Endodermal cell (in vitro differentiated cells): Measurements from ENCODE around the gene NME7. TPM values are rescaled to one million over a fixed set of nuclear protein-coding genes. Genes with fewer than 3 reads are reported as not detected.
A peak's percentile ranks its signal among the peaks of the same experiment; 100 is the strongest.

Experiments used
- DNase-seq: peaks from one replicate; pipeline ENCODE4 v3.0.0-alpha.2; 2017
- H3K27ac ChIP-seq: 2 replicates; pipeline ENCODE4 v1.5.1; 2013; ENCODE audit warnings: mild to moderate bottlenecking, low read depth, low read length, moderate library complexity
- H3K27me3 ChIP-seq: 2 replicates; pipeline ENCODE4 v1.6.1; 2013; ENCODE audit warnings: mild to moderate bottlenecking, low read length, moderate library complexity; ENCODE audit not compliant: insufficient read depth, control insufficient read depth, poor library complexity, severe bottlenecking
- H3K36me3 ChIP-seq: 2 replicates; pipeline ENCODE4 v1.7.0; 2013; ENCODE audit warnings: mild to moderate bottlenecking, low read length, moderate library complexity; ENCODE audit not compliant: control insufficient read depth, insufficient read depth
- H3K4me1 ChIP-seq: one replicate; pipeline ENCODE4 v1.7.0; 2013; ENCODE audit warnings: low read length; ENCODE audit not compliant: control insufficient read depth, insufficient read depth
- H3K4me3 ChIP-seq: 2 replicates; pipeline ENCODE4 v1.5.1; 2013; ENCODE audit warnings: mild to moderate bottlenecking, low read length, moderate library complexity
- H3K9ac ChIP-seq: 2 replicates; pipeline ENCODE4 v1.6.1; 2013; ENCODE audit warnings: mild to moderate bottlenecking, low read length, moderate library complexity; ENCODE audit not compliant: poor library complexity, severe bottlenecking; ENCODE audit errors: extremely low read depth
- H3K9me3 ChIP-seq: 2 replicates; pipeline ENCODE4 v1.6.1; 2013; ENCODE audit warnings: mild to moderate bottlenecking, low read length, moderate library complexity; ENCODE audit not compliant: control insufficient read depth
- H3K27ac Mint-ChIP-seq: 2 replicates; pipeline ENCODE4 v1.8.0; 2020; ENCODE audit warnings: mixed read lengths
- H3K27me3 Mint-ChIP-seq: 2 replicates; pipeline ENCODE4 v1.8.0; 2021; ENCODE audit warnings: mild to moderate bottlenecking, mixed read lengths; ENCODE audit not compliant: insufficient read depth
- H3K36me3 Mint-ChIP-seq: 2 replicates; pipeline ENCODE4 v1.8.0; 2020; ENCODE audit warnings: low read depth, mixed read lengths
- H3K4me1 Mint-ChIP-seq: 2 replicates; pipeline ENCODE4 v1.8.0; 2020; ENCODE audit warnings: mixed read lengths
- H3K4me3 Mint-ChIP-seq: 2 replicates; pipeline ENCODE4 v1.8.0; 2020; ENCODE audit warnings: mild to moderate bottlenecking, moderate library complexity, mixed read lengths
- H3K9me3 Mint-ChIP-seq: 2 replicates; pipeline ENCODE4 v1.8.0; 2020; ENCODE audit warnings: mild to moderate bottlenecking, mixed read lengths
- WGBS, 2 experiments: methylation state at CpG; one replicate each; pipeline versions ENCODE4 v1.1.5 to v1.1.7; 2013; ENCODE audit warnings: missing lambda C conversion rate in 2 of 2, mixed read lengths in 1 of 2; ENCODE audit not compliant: insufficient coverage in 1 of 2, insufficient read length in 1 of 2; 5-methylcytosine and 5-hydroxymethylcytosine counted together
- total RNA-seq, 2 donors: library from RNA; stranded (reverse); fragmentation: NEBNext Ultra II Directional in 1 of 2; extraction: Animal tissue kit (Norgen Biotek cat#: 25700) in 1 of 2; gene quantifications; 2 replicates in 1 of 2; 3 replicates in 1 of 2; pipeline ENCODE4 v1.2.1, GENCODE V29; 2021
- TF ChIP-seq, protein P1 (sequence below): fragments of 200-600 bp; sonication (generic); conservative IDR thresholded peaks from 2 replicates; pipeline ENCODE4 v1.5.0; 2021; ENCODE audit warnings: antibody characterized with exemption, mild to moderate bottlenecking

The NME7 gene
- total RNA-seq, 2 donors from 2014 or later, result 28.1 to 32.3 TPM

DNA sequence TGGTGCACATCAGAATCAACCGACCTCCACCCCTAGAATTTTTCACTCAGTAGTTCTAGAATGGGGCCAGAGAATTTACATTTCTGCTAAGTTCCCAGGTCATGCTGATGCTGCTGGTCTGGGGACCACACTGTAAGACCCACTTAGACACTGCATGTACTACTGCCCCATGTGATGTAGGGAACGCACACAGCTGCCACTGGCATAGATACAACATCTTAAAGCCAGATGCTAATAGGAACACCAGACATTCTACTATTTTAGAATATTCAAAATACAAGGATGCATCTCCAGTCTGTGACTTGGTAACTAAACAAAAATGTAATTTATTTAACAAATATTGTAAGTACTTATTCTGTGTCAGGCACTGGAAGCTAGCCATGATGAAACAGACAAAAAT is 275.2 kb downstream of the NME7 start:
- no peak overlapping the region for H3K9ac ChIP-seq
- no peak overlapping the region for H3K27ac Mint-ChIP-seq
- no peaks in the 10 kb centered on the region for H3K9me3 ChIP-seq
- no peak overlapping the region for H3K4me3 Mint-ChIP-seq
- 93 to 100% methylated on average over 1 to 2 of the region's 2 CpGs for WGBS, 2 experiments
- peaks cover 24% of the 10 kb centered on the region for H3K4me1 Mint-ChIP-seq
- no peak for DNase-seq
- TF ChIP-seq, protein P1, sequence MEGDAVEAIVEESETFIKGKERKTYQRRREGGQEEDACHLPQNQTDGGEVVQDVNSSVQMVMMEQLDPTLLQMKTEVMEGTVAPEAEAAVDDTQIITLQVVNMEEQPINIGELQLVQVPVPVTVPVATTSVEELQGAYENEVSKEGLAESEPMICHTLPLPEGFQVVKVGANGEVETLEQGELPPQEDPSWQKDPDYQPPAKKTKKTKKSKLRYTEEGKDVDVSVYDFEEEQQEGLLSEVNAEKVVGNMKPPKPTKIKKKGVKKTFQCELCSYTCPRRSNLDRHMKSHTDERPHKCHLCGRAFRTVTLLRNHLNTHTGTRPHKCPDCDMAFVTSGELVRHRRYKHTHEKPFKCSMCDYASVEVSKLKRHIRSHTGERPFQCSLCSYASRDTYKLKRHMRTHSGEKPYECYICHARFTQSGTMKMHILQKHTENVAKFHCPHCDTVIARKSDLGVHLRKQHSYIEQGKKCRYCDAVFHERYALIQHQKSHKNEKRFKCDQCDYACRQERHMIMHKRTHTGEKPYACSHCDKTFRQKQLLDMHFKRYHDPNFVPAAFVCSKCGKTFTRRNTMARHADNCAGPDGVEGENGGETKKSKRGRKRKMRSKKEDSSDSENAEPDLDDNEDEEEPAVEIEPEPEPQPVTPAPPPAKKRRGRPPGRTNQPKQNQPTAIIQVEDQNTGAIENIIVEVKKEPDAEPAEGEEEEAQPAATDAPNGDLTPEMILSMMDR, result no peak
- H3K27me3 Mint-ChIP-seq, result peaks cover 2% of the 10 kb centered on the region
- no peak overlapping the region for H3K4me3 ChIP-seq
- no peaks in the 10 kb centered on the region for H3K27me3 ChIP-seq
- H3K4me1 ChIP-seq, result peaks cover 7% of the 10 kb centered on the region
- no peak overlapping the region for H3K27ac ChIP-seq
- H3K36me3 ChIP-seq, result no peaks in the 10 kb centered on the region
- no peaks in the 10 kb centered on the region for H3K36me3 Mint-ChIP-seq
- H3K9me3 Mint-ChIP-seq, result peaks cover 3% of the 10 kb centered on the region

DNA sequence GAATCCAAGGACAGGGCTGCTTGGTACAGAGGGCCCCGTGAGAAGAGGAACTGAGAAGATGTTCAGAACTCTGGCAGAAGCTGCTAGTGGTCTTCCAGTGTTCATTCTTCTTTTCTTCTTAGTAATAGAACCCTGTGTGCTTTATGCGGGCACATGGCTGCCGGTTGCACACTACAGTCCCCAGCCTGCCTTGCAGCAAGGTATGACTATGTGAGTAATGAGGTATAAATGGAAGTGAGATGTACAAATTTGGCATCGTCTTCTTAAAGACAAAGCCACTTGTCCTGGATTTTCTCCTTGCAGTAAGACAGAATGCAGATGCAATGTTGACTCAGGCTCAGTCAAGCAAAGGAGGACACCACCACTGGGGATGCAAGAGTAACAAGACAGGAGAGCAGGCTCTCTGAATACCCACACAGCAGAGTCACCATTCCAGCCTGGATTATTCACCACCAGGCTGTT is 276.1 kb downstream of the NME7 start:
- Histone ChIP-seq H3K4me3 (no peak overlapping the region), H3K9ac (no peak overlapping the region), H3K4me1 (peaks cover 7% of the 10 kb centered on the region), H3K27ac (no peak overlapping the region), H3K36me3 (no peaks in the 10 kb centered on the region), H3K9me3 (no peaks in the 10 kb centered on the region), H3K27me3 (no peaks in the 10 kb centered on the region)
- H3K27me3 Mint-ChIP-seq, result no peaks in the 10 kb centered on the region
- peak overlapping the region; percentile 27 for H3K27ac Mint-ChIP-seq
- WGBS, 2 experiments, result 91 to 96% methylated on average over 4 of the region's 4 CpGs
- TF ChIP-seq, protein P1, result no peak
- no peak for DNase-seq
- no peaks in the 10 kb centered on the region for H3K36me3 Mint-ChIP-seq
- H3K4me3 Mint-ChIP-seq, result no peak overlapping the region
- H3K9me3 Mint-ChIP-seq, result no peaks in the 10 kb centered on the region
- H3K4me1 Mint-ChIP-seq, result peaks cover 26% of the 10 kb centered on the region

DNA sequence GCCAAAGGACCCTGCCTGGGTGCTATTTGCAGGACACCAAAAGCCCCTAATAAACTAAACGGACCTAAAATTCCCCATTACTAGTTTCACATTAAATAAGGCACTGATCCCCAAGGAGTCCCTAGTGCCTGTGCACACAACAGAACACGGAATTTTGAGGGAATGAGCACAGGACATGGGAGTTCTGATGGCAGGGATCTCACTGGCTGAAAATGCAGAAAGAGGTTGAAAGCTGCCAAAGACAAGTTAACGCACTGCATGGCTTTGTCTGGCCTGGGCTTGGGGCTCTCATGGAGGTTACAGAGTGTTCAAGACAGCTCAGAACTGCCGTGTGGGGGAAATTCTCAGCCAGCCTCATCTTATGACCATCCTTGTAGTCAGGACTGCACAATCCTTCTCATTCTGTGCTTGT is 276.7 kb downstream of the NME7 start:
- no peaks in the 10 kb centered on the region for H3K9me3 ChIP-seq
- H3K36me3 ChIP-seq, result no peaks in the 10 kb centered on the region
- H3K27me3 Mint-ChIP-seq, result no peaks in the 10 kb centered on the region
- H3K4me3 ChIP-seq, result no peak overlapping the region
- H3K4me1 Mint-ChIP-seq, result peaks cover 28% of the 10 kb centered on the region
- no peak overlapping the region for H3K9ac ChIP-seq
- H3K9me3 Mint-ChIP-seq, result no peaks in the 10 kb centered on the region
- peak overlapping the region; percentile 27 for H3K27ac Mint-ChIP-seq
- H3K36me3 Mint-ChIP-seq, result no peaks in the 10 kb centered on the region
- H3K27ac ChIP-seq, result no peak overlapping the region
- peaks cover 12% of the 10 kb centered on the region for H3K4me1 ChIP-seq
- 92 to 100% methylated on average over 2 to 4 of the region's 4 CpGs for WGBS, 2 experiments
- H3K27me3 ChIP-seq, result no peaks in the 10 kb centered on the region
- no peak for DNase-seq
- TF ChIP-seq, protein P1, result no peak
- H3K4me3 Mint-ChIP-seq, result no peak overlapping the region
